ENCODE measurements around the gene ANKRD26. TPM values are rescaled to one million over a fixed set of nuclear protein-coding genes. Genes with fewer than 3 reads are reported as not detected.

Gene ANKRD26
- total and polyA plus RNA-seq, 2 donors (not counting 3 experiments of a cell fraction or from before 2014, with no cell fraction given), result 1.0 to 9.5 TPM

DNA sequence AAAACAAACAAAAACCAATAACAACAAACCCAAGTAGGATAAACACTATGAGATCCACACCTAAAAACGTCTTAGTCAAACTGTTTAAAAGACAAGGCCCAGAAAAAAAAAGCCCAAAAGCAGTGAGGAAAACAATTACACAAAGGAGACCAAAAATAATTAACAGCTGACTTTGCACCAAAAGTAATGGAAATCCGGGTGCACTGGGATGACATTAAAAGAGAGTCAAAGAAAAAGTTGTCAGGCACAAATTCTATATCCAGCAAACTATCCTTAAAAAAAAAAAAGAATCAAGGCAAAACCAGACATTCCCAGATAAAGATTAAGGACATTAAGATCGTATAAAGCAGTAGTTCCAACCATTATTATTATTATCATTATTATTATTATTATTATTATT, 7.9 kb upstream of the ANKRD26 start:
- Histone ChIP-seq H3K36me3 (ENCODE audit: control insufficient read depth in 2 of 2, extremely low read depth in 1 of 2, insufficient read depth in 2 of 2, low read length in 2 of 2) (peaks cover 9 to 16% of the 10 kb centered on the region in 2 experiments), H3K4me2 (ENCODE audit: insufficient read depth, low read length) (no peak overlapping the region), H3K4me3 (replicated peaks in 1 of 3; ENCODE audit: insufficient read depth in 1 of 3, low read depth in 1 of 3, low read length in 3 of 3) (no peak overlapping the region), H3K9me1 (replicated peaks; ENCODE audit: control insufficient read depth, extremely low read depth, insufficient read depth, low read length) (no peaks in the 10 kb centered on the region), H3K4me1 (ENCODE audit: control insufficient read depth, extremely low read depth, insufficient read depth, low read length) (no peaks in the 10 kb centered on the region), H3K9ac (replicated peaks; ENCODE audit: extremely low read depth, insufficient read depth, low read length) (no peak overlapping the region), H3K27ac (ENCODE audit: insufficient read depth, low read depth, low read length) (no peak overlapping the region), H3K27me3 (ENCODE audit: control insufficient read depth in 2 of 2, insufficient read depth in 2 of 2, low read length in 2 of 2) (no peaks in the 10 kb centered on the region), H3K79me2 (ENCODE audit: control insufficient read depth, insufficient read depth, low read length) (no peaks in the 10 kb centered on the region), H3K9me3 (replicated peaks; ENCODE audit: control insufficient read depth, insufficient read depth, low read length) (no peaks in the 10 kb centered on the region), H2AFZ (ENCODE audit: low read depth, low read length) (no peak overlapping the region), H4K20me1 (replicated peaks; ENCODE audit: control insufficient read depth, extremely low read depth, insufficient read depth, low read length) (peaks cover 3% of the 10 kb centered on the region)
- dilution Hi-C loops (cut with MboI; ENCODE audit: extremely low pct_ligation_motif_present, low sequenced_read_pairs) (no loop called here), intact Hi-C loops (cut with micrococcal nuclease) (no loop called here)
- POLR2A ChIA-PET, result no interaction called here
- FAIRE-seq (no peak), DNase-seq (ENCODE audit: low read depth, low spot score) (no peak)
- BruUV-seq (replicated peaks), result no TSS peak
- TF ChIP-seq GATA2 (IDR thresholded peaks at IDR 0.05; ENCODE audit: insufficient read depth, insufficient read length, low read depth, low read length), result no peak
- no peak for TF ChIP-seq FOS (IDR thresholded peaks at IDR 0.05; ENCODE audit: borderline replicate concordance, insufficient read depth, low read length)
- no peak for TF ChIP-seq MAX (IDR thresholded peaks at IDR 0.05; ENCODE audit: insufficient read depth, insufficient read length)
- no peak for TF ChIP-seq POLR2A (IDR thresholded peaks at IDR 0.05; ENCODE audit: low read depth, low read length)
- TF ChIP-seq CTCF (IDR thresholded peaks at IDR 0.05; ENCODE audit: extremely low read depth in 1 of 2, insufficient read depth in 1 of 2, low read depth in 1 of 2, low read length in 2 of 2), result no peak
- no peak for TF ChIP-seq POLR2AphosphoS5 (IDR thresholded peaks at IDR 0.05; ENCODE audit: insufficient read depth, low read depth, low read length)
- TF ChIP-seq MYC (IDR thresholded peaks at IDR 0.05; ENCODE audit: low read depth, low read length), result no peak
- TF ChIP-seq EZH2 (IDR thresholded peaks at IDR 0.05; ENCODE audit: borderline replicate concordance, low read depth, low read length, severe bottlenecking), result no peak
- no peak for TF ChIP-seq JUN (IDR thresholded peaks at IDR 0.05; ENCODE audit: borderline replicate concordance, insufficient read depth, insufficient read length, low read depth)
- CTCF ChIA-PET, result interaction anchor here (0.6 to 1.4 kb wide), 3 partner anchors 8 to 20 kb away, joined by 3 to 4 read pairs (median 3); no protein-coding TSS in a partner anchor
